GM21825 (cell line): ENCODE measurements around the gene PCDHA9.
"Not testable (repeated sequence)": the region's sequence is repeated elsewhere in the genome, so short reads cannot be mapped to it uniquely, and the experiment has no call there.

Source experiments
- ATAC-seq: cut with Tn5 transposase; IDR thresholded peaks from one replicate; pipeline ENCODE4 v1.9.1; 2021; ENCODE audit warnings: mild to moderate bottlenecking, moderate library complexity; ENCODE audit not compliant: unreplicated experiment

PCDHA9 gene, protein sequence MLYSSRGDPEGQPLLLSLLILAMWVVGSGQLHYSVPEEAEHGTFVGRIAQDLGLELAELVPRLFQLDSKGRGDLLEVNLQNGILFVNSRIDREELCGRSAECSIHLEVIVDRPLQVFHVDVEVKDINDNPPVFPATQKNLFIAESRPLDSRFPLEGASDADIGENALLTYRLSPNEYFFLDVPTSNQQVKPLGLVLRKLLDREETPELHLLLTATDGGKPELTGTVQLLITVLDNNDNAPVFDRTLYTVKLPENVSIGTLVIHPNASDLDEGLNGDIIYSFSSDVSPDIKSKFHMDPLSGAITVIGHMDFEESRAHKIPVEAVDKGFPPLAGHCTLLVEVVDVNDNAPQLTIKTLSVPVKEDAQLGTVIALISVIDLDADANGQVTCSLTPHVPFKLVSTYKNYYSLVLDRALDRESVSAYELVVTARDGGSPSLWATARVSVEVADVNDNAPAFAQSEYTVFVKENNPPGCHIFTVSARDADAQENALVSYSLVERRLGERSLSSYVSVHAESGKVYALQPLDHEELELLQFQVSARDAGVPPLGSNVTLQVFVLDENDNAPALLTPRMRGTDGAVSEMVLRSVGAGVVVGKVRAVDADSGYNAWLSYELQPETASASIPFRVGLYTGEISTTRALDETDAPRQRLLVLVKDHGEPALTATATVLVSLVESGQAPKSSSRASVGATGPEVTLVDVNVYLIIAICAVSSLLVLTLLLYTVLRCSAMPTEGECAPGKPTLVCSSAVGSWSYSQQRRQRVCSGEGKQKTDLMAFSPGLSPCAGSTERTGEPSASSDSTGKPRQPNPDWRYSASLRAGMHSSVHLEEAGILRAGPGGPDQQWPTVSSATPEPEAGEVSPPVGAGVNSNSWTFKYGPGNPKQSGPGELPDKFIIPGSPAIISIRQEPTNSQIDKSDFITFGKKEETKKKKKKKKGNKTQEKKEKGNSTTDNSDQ

DNA sequence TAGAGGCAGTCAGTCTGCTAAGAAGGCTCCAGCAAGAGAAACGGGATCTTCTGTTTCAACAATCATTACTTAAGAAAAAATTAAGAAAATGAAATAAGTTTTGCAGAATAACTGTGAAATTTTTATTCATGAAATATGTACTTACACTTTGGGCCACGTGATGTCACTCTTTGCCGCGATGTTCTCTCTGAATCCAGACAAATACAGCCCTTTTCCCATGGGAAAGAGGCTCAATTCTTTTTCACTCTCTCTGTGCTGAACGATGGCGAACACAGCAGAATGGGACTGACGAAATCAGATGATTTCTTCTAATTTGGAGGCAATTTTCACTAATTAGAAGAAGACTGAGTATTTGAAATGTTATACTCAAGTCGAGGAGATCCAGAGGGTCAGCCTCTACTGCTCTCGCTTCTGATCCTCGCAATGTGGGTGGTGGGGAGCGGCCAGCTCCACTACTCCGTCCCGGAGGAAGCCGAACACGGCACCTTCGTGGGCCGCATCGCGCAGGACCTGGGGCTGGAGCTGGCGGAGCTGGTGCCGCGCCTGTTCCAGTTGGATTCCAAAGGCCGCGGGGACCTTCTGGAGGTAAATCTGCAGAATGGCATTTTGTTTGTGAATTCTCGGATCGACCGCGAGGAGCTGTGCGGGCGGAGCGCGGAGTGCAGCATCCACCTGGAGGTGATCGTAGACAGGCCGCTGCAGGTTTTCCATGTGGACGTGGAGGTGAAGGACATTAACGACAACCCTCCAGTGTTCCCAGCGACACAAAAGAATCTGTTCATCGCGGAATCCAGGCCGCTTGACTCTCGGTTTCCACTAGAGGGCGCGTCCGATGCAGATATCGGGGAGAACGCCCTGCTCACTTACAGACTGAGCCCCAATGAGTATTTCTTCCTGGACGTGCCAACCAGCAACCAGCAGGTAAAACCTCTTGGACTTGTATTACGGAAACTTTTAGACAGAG lies at the start of gene PCDHA9:
TSS of gene PCDHA9 (plus strand) at position 244 of the 964 bp plus-strand sequence. CDS start at position 358, 114 bp downstream.
- ATAC-seq, result not testable (repeated sequence)

DNA sequence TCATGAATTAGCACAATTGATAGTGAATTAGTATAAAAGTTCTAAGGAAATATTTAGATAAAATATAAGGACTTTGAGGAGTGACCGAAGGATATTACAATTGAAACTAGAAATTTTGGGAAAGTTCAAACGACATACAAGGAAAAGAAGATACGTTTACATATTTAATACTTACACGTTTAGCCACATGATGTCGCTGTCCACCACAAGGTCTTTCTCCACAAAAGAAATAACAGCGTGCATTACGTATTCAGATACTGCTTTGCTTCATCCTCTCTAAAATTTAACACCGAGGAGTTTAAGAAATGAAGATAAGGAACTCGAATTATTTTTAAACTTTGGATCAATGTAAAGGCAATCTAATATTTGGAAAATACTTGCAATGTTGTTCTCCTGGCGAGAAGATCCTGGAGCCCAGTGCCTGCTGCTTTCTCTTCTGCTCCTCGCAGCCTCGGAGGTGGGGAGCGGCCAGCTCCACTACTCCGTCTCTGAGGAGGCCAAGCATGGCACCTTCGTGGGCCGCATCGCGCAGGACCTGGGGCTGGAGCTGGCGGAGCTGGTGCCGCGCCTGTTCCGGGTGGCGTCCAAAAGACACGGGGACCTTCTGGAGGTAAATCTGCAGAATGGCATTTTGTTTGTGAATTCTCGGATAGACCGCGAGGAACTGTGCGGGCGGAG lies 47.2 kb upstream of the PCDHA9 start, which contains the start of gene PCDHA3:
TSS of gene PCDHA3 (plus strand) at position 242 of the 678 bp plus-strand sequence.
- no peak for ATAC-seq

DNA sequence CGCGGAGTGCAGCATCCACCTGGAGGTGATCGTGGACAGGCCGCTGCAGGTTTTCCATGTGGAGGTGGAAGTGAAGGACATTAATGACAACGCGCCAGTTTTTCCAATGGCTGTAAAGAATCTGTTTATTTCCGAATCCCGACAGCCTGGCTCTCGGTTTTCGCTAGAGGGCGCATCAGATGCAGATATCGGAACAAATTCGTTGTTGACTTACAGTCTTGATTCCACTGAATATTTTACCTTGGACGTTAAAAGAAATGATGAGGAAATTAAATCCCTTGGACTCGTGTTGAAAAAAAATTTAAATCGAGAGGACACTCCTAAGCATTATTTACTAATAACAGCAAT lies 46.7 kb upstream of the PCDHA9 start:
- no peak for ATAC-seq

GRCh38 chr5:140802381-140802780 lies 45.8 kb upstream of the PCDHA9 start:
- ATAC-seq, result not testable (repeated sequence)

GRCh38 chr5:140802781-140803271 lies 45.4 kb upstream of the PCDHA9 start:
- ATAC-seq, result no peak

- no peak for ATAC-seq
Observed at GRCh38 chr5:140806834-140807775, 41.1 kb upstream of the PCDHA9 start, which contains the start of gene PCDHA4. Gene PCDHA4 (plus strand): TSS chr5:140807068.

DNA sequence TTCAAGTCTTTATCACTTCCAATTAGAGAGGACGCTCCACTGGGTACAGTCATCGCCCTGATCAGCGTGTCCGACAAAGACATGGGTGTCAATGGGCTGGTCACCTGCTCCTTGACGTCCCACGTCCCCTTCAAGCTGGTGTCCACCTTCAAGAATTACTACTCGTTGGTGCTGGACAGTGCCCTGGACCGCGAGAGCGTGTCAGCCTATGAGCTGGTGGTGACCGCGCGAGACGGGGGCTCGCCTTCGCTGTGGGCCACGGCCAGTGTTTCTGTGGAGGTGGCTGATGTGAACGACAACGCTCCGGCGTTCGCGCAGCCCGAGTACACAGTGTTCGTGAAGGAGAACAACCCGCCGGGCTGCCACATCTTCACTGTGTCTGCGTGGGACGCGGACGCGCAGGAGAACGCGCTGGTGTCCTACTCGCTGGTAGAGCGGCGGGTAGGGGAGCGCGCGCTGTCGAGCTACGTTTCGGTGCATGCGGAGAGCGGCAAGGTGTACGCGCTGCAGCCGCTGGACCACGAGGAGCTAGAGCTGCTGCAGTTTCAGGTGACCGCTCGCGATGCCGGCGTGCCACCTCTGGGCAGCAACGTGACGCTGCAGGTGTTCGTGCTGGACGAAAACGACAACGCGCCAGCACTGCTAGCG lies 39.8 kb upstream of the PCDHA9 start:
- not testable (repeated sequence) for ATAC-seq

GRCh38 chr5:140808889-140809291 lies 39.3 kb upstream of the PCDHA9 start:
- no peak for ATAC-seq

- ATAC-seq, result no peak
Observed at GRCh38 chr5:140821375-140822280, 26.6 kb upstream of the PCDHA9 start, which contains the start of gene PCDHA5. Gene PCDHA5 (plus strand): TSS chr5:140821613.

GRCh38 chr5:140822281-140822629 lies 25.9 kb upstream of the PCDHA9 start:
- no peak for ATAC-seq

- not testable (repeated sequence) for ATAC-seq
Observed at GRCh38 chr5:140822969-140823368, 25.2 kb upstream of the PCDHA9 start.

GRCh38 chr5:140823475-140823874 lies 24.7 kb upstream of the PCDHA9 start:
- no peak for ATAC-seq

DNA sequence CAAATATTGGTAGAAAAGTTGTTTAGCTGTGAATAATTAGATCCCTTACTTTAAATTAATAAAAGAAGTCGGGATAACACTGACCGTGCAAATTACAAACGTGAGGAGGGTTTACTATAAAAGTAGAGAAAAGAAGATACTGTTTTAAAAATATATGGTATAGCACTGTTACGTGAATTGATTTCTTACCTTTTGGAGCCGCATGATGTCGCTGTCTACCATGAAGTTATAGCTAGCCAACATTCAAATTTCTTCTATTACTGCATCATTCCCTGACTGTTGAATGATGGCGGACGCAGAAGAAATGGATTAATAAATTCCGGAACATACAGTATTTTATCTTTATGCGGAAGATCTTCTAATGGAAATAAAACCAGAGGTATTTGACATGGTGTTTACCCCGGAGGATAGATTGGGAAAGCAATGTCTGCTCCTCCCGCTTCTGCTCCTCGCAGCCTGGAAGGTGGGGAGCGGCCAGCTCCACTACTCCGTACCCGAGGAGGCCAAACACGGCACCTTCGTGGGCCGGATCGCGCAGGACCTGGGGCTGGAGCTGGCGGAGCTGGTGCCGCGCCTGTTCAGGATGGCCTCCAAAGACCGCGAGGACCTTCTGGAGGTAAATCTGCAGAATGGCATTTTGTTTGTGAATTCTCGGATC lies 20.3 kb upstream of the PCDHA9 start, which contains the start of gene PCDHA6:
TSS of gene PCDHA6 (plus strand) at position 257 of the 658 bp plus-strand sequence. CDS start at position 389, 132 bp downstream.
- ATAC-seq, result no peak

DNA sequence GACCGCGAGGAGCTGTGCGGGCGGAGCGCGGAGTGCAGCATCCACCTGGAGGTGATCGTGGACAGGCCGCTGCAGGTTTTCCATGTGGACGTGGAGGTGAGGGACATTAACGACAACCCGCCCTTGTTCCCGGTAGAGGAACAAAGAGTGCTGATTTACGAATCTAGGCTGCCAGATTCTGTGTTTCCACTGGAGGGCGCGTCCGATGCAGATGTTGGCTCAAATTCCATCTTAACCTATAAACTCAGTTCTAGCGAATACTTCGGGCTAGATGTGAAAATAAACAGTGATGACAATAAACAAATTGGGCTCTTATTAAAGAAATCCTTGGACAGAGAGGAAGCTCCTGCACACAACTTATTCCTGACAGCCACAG lies 19.8 kb upstream of the PCDHA9 start:
- ATAC-seq, result no peak

DNA sequence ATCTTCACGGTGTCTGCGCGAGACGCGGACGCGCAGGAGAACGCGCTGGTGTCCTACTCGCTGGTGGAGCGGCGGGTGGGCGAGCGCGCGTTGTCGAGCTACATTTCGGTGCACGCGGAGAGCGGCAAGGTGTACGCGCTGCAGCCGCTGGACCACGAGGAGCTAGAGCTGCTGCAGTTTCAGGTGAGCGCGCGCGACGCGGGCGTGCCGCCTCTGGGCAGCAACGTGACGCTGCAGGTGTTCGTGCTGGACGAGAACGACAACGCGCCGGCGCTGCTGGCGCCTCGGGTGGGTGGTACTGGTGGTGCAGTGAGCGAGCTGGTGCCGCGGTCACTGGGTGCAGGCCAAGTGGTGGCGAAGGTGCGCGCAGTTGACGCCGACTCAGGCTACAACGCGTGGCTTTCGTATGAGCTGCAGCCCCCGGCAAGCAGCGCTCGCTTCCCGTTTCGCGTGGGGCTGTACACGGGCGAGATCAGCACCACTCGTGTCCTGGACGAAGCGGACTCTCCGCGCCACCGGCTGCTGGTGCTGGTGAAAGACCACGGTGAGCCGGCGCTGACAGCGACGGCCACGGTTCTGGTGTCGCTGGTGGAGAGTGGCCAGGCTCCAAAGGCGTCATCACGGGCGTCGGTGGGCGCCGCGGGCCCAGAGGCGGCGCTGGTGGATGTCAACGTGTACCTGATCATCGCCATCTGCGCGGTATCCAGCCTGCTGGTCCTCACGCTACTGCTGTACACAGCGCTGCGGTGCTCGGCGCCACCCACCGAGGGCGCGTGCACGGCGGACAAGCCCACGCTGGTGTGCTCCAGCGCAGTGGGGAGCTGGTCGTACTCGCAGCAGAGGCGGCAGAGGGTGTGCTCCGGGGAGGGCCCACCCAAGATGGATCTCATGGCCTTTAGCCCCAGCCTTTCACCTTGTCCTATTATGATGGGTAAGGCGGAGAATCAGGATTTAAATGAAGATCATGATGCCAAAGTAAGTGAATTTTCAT lies 18.4 kb upstream of the PCDHA9 start:
- ATAC-seq, result not testable (repeated sequence)
